ENCODE results near the gene MEF2D.

Gene MEF2D

DNA sequence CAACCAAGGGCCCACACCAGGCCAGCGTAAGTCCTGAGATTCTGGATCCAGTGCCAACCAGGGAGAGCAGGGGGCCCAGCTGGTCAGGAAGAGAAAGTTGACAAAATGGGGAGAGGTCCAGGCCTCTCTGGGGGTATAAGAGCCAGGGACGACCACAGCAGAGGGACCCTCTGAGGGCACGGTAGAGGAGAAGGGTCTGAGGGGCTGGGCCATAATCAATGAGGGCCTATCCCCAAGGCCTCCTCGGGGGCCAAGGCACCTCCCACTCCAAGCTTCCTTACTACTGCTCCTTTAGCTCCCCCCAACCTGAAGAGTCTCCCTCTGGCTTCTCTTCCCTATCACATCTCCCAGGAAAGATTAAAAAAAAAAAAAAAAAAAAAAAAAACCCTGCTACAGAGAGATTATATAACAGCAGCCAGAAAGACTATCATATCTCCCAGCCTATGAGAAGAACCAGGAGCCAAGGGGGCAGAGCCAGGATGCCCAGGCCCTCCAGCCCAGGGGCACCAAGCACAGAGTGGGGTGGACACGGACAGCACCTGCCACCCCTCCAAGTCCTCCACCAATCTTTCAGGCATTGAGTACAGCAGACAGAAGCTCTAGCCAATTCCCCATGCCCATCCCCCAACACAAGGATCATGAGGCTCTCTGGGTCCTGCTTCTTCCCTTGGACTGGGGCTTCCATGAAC lies 2.7 kb downstream of the MEF2D start:
- H3K36me3 Mint-ChIP-seq (ENCODE audit: low read depth) = peaks cover 4% of the 10 kb centered on the region
- TF ChIP-seq, protein P1, sequence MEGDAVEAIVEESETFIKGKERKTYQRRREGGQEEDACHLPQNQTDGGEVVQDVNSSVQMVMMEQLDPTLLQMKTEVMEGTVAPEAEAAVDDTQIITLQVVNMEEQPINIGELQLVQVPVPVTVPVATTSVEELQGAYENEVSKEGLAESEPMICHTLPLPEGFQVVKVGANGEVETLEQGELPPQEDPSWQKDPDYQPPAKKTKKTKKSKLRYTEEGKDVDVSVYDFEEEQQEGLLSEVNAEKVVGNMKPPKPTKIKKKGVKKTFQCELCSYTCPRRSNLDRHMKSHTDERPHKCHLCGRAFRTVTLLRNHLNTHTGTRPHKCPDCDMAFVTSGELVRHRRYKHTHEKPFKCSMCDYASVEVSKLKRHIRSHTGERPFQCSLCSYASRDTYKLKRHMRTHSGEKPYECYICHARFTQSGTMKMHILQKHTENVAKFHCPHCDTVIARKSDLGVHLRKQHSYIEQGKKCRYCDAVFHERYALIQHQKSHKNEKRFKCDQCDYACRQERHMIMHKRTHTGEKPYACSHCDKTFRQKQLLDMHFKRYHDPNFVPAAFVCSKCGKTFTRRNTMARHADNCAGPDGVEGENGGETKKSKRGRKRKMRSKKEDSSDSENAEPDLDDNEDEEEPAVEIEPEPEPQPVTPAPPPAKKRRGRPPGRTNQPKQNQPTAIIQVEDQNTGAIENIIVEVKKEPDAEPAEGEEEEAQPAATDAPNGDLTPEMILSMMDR (IDR thresholded peaks at IDR 0.05; ENCODE audit: unreplicated experiment in 3 of 3) = no peak
- no peaks in the 10 kb centered on the region for H3K9me3 Mint-ChIP-seq
- H3K27me3 Mint-ChIP-seq (ENCODE audit: low read depth) = no peaks in the 10 kb centered on the region
- peak overlapping the region; percentile 95 to 98 (median 97) for H3K4me3 Mint-ChIP-seq
- H3K4me1 Mint-ChIP-seq = peaks cover 78% of the 10 kb centered on the region
- peak overlapping the region; percentile 74 to 89 (median 77) for H3K27ac Mint-ChIP-seq

DNA sequence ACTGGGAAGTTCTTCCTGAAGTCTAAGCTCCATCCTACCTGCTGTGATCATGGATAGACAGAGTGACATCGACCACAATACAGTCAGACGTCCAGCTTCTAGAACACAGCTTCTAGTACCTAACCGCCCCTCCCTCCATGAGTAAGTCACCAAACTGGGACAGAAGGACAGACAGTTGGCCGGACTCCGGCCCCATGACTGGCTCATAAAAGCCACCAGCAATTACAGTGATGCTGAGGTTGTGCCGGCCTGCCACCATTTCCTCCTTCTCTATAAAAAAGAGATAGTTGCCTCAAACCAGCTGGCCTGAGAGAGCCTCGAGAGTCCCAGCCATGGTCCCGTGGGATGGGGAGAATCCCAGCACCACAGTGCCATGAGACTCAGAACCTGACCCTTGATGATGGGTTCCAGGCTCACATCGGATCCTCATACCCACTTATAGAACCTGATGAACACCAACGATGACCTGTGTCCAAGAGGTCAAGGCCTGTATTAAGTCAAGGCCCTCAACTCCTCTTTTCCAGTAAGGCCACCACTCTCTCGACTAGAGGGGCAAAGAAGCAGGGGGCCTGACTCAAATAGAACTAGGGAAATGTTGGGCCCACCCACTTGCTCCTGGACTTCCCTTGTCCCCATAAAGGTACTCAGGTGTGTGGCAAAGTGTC lies 3.4 kb downstream of the MEF2D start:
- H3K4me3 Mint-ChIP-seq = peak overlapping the region; percentile 95 to 98 (median 97)
- TF ChIP-seq, protein P1 (IDR thresholded peaks at IDR 0.05; ENCODE audit: unreplicated experiment in 3 of 3) = no peak
- no peaks in the 10 kb centered on the region for H3K9me3 Mint-ChIP-seq
- H3K27ac Mint-ChIP-seq = peak overlapping the region in 2 of 3 experiments; percentile 65 to 74
- no peaks in the 10 kb centered on the region for H3K27me3 Mint-ChIP-seq (ENCODE audit: low read depth)
- peaks cover 4% of the 10 kb centered on the region for H3K36me3 Mint-ChIP-seq (ENCODE audit: low read depth)
- peaks cover 78% of the 10 kb centered on the region for H3K4me1 Mint-ChIP-seq

DNA sequence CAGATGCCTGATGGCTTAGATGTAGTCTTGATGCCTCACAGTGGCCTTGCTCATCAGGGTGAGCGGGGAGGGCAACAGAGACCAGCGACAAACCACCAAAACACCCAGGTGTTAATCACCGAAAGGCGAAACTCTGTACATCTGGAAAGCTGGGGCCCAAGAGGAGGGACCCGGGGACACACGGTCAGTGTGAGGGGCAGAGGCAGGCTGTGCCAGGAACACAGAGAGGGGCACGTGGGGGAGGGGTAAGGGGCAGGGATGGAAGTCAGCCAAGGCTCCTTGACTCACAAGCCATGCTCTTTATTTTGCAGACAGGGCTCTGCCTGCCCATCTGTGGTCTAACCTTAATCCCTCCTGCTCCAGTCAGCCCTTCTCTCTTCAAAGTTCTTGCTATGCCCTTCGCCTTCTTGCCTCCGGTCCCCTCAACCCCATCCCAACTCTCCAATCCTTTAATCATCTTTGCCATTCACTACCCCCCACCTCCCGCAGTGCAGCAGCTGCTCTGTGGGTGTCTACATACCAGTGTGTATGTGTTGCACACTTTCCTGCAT lies 4.3 kb downstream of the MEF2D start:
- H3K4me3 Mint-ChIP-seq = peak overlapping the region; percentile 42 to 98 (median 97)
- no peaks in the 10 kb centered on the region for H3K9me3 Mint-ChIP-seq
- H3K4me1 Mint-ChIP-seq = peaks cover 78% of the 10 kb centered on the region
- H3K27ac Mint-ChIP-seq = peak overlapping the region; percentile 13 to 81 (median 53)
- TF ChIP-seq, protein P1 (IDR thresholded peaks at IDR 0.05; ENCODE audit: unreplicated experiment in 3 of 3) = no peak
- no peaks in the 10 kb centered on the region for H3K27me3 Mint-ChIP-seq (ENCODE audit: low read depth)
- peaks cover 4% of the 10 kb centered on the region for H3K36me3 Mint-ChIP-seq (ENCODE audit: low read depth)

DNA sequence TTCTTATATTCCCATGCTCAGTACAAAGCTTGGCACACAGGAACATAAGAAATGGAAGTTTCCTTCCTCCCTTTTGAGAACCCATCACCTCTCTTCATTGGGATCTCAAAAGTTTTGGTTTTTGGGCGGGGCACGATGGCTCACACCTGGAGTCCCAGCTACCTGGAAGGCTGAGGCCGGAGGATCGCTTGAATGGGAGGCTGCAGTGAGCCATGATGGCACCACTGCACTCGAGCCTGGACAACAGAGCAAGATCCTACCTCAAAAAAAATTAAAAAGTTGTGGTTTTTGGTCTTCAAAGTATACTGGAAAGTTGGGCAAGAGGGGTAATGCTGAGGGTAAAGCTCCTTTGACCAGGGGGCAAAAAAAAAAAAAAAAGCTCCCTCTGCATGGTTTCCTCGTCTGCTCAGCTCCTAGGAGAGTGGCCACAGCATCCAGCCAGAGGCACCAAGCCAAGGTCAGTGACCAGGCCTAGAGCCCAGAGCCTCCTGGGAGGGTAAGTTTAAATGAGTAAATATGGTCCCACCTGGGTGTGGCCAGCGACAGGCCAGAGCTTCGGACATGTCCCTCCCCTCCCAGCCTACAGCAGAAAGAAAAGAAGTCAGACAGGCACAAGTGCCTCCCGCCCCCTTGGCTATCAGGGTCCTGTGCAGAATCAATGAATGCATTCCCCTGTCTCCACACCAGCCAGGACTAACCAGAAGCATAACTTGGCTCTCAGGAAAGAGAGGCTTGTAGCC lies 5.0 kb downstream of the MEF2D start:
- Mint-ChIP-seq H3K4me1 (peaks cover 85% of the 10 kb centered on the region), H3K27me3 (ENCODE audit: low read depth) (no peaks in the 10 kb centered on the region), H3K4me3 (peak overlapping the region; percentile 41 to 66 (median 42)), H3K36me3 (ENCODE audit: low read depth) (peaks cover 4% of the 10 kb centered on the region), H3K27ac (peak overlapping the region in 2 of 3 experiments; percentile 53 to 81), H3K9me3 (no peaks in the 10 kb centered on the region)
- TF ChIP-seq, protein P1 (IDR thresholded peaks at IDR 0.05; ENCODE audit: unreplicated experiment in 3 of 3) = no peak

DNA sequence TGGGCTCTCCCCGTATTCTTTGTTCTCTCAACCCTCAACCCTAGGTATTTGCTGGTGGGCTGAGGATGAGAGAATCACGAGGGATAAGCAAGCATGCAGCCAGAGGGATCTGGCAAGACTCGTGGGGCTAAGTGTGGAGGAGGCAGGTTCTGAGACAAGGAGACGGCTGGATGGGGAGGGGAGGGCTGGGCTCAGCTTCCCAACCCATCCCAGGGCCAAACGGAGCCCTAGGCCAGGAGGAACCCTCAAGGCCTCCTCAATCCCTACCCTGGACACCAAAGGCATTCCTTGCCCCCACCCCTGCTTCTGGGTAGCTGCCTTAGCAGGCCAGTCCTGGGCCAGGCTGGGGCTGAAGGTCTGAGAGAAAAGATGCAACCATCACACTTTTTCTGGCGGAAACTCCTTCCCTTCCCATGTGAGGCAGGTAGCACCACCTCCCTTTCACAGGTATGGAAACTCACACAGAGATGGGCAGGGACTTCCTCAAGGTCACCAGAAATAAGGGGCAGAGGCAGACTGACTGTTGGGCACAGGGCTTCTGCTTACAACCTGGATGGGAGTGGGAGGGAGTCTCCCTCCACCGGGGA lies 6.2 kb downstream of the MEF2D start:
- H3K9me3 Mint-ChIP-seq = no peaks in the 10 kb centered on the region
- peak overlapping the region in 2 of 3 experiments; percentile 53 to 77 for H3K27ac Mint-ChIP-seq
- peaks cover 96% of the 10 kb centered on the region for H3K4me1 Mint-ChIP-seq
- H3K4me3 Mint-ChIP-seq = peak overlapping the region in 2 of 3 experiments; percentile 26 to 56
- H3K27me3 Mint-ChIP-seq (ENCODE audit: low read depth) = no peaks in the 10 kb centered on the region
- H3K36me3 Mint-ChIP-seq (ENCODE audit: low read depth) = peaks cover 4% of the 10 kb centered on the region
- TF ChIP-seq, protein P1 (IDR thresholded peaks at IDR 0.05; ENCODE audit: unreplicated experiment in 3 of 3) = no peak
